ENCODE measurements around the gene GNB4. TPM values are rescaled to one million over a fixed set of nuclear protein-coding genes. Genes with fewer than 3 reads are reported as not detected.

The GNB4 gene
- total RNA-seq, result 30.2 and 45.6 TPM in 2 replicates

GRCh38 chr3:179451265-179452175 is at the start of gene GNB4:
Gene GNB4 (minus strand): TSS chr3:179451470. CDS start chr3:179426200, 25,270 bp downstream.

DNA sequence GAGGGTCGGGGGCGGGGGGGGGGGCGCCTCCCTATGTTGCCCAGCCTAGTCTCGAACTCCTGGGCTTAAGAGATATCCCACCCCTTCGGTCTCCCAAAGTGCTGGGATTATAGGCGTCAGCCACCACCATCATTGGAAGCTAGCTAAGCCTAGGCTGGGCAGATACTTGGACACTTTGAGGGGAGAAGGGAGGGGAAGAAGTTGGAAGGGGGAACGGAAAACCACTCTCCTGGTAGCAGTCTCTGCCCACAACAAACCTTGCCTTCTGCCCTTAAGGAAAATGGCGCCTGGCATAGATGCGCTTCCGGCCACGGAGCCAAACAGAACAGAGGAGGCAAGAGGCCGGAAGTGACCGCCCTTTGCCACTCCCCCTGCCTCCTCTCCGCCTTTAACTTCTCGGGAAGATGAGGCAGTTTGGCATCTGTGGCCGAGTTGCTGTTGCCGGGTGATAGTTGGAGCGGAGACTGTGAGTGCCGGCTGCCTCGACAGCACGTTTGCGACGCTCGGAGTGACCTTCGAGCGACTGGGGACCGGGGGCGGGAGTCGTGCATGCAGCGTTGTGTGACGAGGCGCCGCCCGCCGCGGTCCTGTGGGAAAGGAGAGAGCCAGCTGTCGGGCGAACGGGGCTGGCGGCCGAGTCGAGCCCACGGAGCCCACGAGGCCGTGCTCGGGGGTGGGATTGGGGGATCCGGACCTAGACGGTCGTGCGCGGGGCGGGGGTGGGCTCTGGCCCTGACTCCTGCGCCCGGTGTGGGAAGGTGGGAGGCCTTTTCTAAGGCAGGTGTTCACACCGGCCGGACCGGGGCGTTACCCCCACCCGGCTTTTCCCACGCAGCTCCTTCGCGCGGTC is 103.7 kb downstream of the GNB4 start, which contains the start of gene MFN1:
Gene MFN1 (plus strand): TSS at position 365 of the 850 bp plus-strand sequence. CDS start 1,143 bp downstream, outside the sequence.

Other genes with a start within 250 kb of the GNB4 start
- gene KCNMB3, start 200.4 kb downstream of the GNB4 start, total RNA-seq, result 0.12 and 0.26 TPM in 2 replicates
- 40.4 and 43.5 TPM in 2 replicates for gene ZNF639, start 128.4 kb downstream of the GNB4 start, total RNA-seq
- gene MFN1, start 103.8 kb downstream of the GNB4 start, total RNA-seq, result 17.3 and 24.9 TPM in 2 replicates
- gene ACTL6A, start 111.5 kb upstream of the GNB4 start, total RNA-seq, result 23.7 and 26.5 TPM in 2 replicates
- gene MRPL47, start 153.2 kb upstream of the GNB4 start, total RNA-seq, result 17.7 and 27.4 TPM in 2 replicates
- 88.1 and 126 TPM in 2 replicates for gene NDUFB5, start 153.3 kb upstream of the GNB4 start, total RNA-seq
- 6.7 and 7.0 TPM in 2 replicates for gene USP13, start 201.6 kb upstream of the GNB4 start, total RNA-seq